ENCODE data around the gene IGLL5.

- TF ChIP-seq, protein P1, sequence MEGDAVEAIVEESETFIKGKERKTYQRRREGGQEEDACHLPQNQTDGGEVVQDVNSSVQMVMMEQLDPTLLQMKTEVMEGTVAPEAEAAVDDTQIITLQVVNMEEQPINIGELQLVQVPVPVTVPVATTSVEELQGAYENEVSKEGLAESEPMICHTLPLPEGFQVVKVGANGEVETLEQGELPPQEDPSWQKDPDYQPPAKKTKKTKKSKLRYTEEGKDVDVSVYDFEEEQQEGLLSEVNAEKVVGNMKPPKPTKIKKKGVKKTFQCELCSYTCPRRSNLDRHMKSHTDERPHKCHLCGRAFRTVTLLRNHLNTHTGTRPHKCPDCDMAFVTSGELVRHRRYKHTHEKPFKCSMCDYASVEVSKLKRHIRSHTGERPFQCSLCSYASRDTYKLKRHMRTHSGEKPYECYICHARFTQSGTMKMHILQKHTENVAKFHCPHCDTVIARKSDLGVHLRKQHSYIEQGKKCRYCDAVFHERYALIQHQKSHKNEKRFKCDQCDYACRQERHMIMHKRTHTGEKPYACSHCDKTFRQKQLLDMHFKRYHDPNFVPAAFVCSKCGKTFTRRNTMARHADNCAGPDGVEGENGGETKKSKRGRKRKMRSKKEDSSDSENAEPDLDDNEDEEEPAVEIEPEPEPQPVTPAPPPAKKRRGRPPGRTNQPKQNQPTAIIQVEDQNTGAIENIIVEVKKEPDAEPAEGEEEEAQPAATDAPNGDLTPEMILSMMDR (IDR thresholded peaks at IDR 0.05), result no peak
- TF ChIP-seq EP300 (IDR thresholded peaks at IDR 0.05; ENCODE audit: borderline replicate concordance in 1 of 2, low read depth in 1 of 2, low read length in 1 of 2), result no peak
- no peak for TF ChIP-seq RXRA (IDR thresholded peaks at IDR 0.05; ENCODE audit: borderline replicate concordance, low read depth)
- no peak for TF ChIP-seq EZH2phosphoT487 (IDR thresholded peaks at IDR 0.05; ENCODE audit: borderline replicate concordance, low read depth)
- TF ChIP-seq FOXJ3 (CRISPR knock-in tag; IDR thresholded peaks at IDR 0.05), result no peak
- no peak for TF ChIP-seq MXI1 (IDR thresholded peaks at IDR 0.05; ENCODE audit: low read depth, low read length)
- no peak for TF ChIP-seq SMC3 (IDR thresholded peaks at IDR 0.05; ENCODE audit: low read depth, low read length)
- TF ChIP-seq, protein P2, sequence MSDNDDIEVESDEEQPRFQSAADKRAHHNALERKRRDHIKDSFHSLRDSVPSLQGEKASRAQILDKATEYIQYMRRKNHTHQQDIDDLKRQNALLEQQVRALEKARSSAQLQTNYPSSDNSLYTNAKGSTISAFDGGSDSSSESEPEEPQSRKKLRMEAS (IDR thresholded peaks at IDR 0.05; ENCODE audit: low read depth), result no peak
- no peak for TF ChIP-seq REST (IDR thresholded peaks at IDR 0.05; ENCODE audit: low read depth, low read length)
- no peak for TF ChIP-seq POLR2AphosphoS5 (IDR thresholded peaks at IDR 0.05; ENCODE audit: low read depth, low read length)
Measured at GRCh38 chr22:22865311-22866072, 22.1 kb upstream of the IGLL5 start.

Measured in SK-N-SH (cell line).